DND-41 (cell line): Measurements from ENCODE around the gene ASB18.

Experiments used
- ATAC-seq: fragments of 200-7000 bp; cut with Tn5 transposase; 3 replicates; pipeline ENCODE4 v1.9.1; 2021; ENCODE audit warnings: low read depth; ENCODE audit not compliant: insufficient read depth
- DNase-seq: peaks from one replicate; pipeline ENCODE4 v3.0.0-alpha.2; 2020
- H2AFZ ChIP-seq: 2 replicates; pipeline ENCODE4 v1.6.0; 2012; ENCODE audit warnings: low read depth, low read length
- H3K27ac ChIP-seq: 2 replicates; pipeline ENCODE4 v1.5.1; 2012; ENCODE audit warnings: low read length, inconsistent platforms
- H3K27me3 ChIP-seq: fragments of 200-600 bp; sonication (generic); 2 replicates; pipeline ENCODE4 v1.6.0; 2012; ENCODE audit warnings: low read length, mild to moderate bottlenecking, inconsistent platforms; ENCODE audit not compliant: insufficient read depth, poor library complexity
- H3K36me3 ChIP-seq: 2 replicates; pipeline ENCODE4 v1.5.1; 2012; ENCODE audit warnings: low read length, inconsistent platforms; ENCODE audit not compliant: insufficient read depth
- H3K4me1 ChIP-seq: 2 replicates; pipeline ENCODE4 v1.5.1; 2012; ENCODE audit warnings: mild to moderate bottlenecking, low read length; ENCODE audit not compliant: insufficient read depth
- H3K4me2 ChIP-seq: 2 replicates; pipeline ENCODE4 v1.6.0; 2012; ENCODE audit warnings: mild to moderate bottlenecking, moderate library complexity, low read length, inconsistent platforms; ENCODE audit not compliant: insufficient read depth
- H3K4me3 ChIP-seq, 2 experiments: fragments of 200-600 bp in 1 of 2; shearing (Covaris generic) in 1 of 2; 2 replicates each; pipeline ENCODE4 v1.5.1; 2012 to 2016; ENCODE audit warnings: inconsistent platforms in 2 of 2, low read length in 2 of 2, mild to moderate bottlenecking in 2 of 2, low read depth in 1 of 2, moderate library complexity in 1 of 2
- H3K79me2 ChIP-seq: 2 replicates; pipeline ENCODE4 v1.6.0; 2012; ENCODE audit warnings: low read length, inconsistent platforms; ENCODE audit not compliant: insufficient read depth
- H3K9ac ChIP-seq: 2 replicates; pipeline ENCODE4 v1.6.0; 2012; ENCODE audit warnings: low read depth, mild to moderate bottlenecking, inconsistent platforms, low read length, moderate library complexity
- H3K9me3 ChIP-seq: 2 replicates; pipeline ENCODE4 v1.5.1; 2012; ENCODE audit warnings: low read length, moderate library complexity, mild to moderate bottlenecking, inconsistent platforms; ENCODE audit not compliant: insufficient read depth, severe bottlenecking
- H4K20me1 ChIP-seq: 2 replicates; pipeline ENCODE4 v1.6.0; 2012; ENCODE audit warnings: low read length; ENCODE audit not compliant: insufficient read depth
- EZH2 ChIP-seq: IDR thresholded peaks from 3 replicates; pipeline ENCODE4 v1.6.1; 2012; ENCODE audit warnings: borderline replicate concordance, low read depth, mild to moderate bottlenecking, moderate library complexity, low read length, inconsistent platforms; ENCODE audit not compliant: severe bottlenecking
- TF ChIP-seq, protein P1 (sequence below): IDR thresholded peaks from 2 replicates; pipeline ENCODE4 v1.5.1; 2012; ENCODE audit warnings: borderline replicate concordance, low read length, moderate library complexity, mild to moderate bottlenecking; ENCODE audit not compliant: poor library complexity, severe bottlenecking; ENCODE audit errors: extremely low read depth

Gene ASB18

DNA sequence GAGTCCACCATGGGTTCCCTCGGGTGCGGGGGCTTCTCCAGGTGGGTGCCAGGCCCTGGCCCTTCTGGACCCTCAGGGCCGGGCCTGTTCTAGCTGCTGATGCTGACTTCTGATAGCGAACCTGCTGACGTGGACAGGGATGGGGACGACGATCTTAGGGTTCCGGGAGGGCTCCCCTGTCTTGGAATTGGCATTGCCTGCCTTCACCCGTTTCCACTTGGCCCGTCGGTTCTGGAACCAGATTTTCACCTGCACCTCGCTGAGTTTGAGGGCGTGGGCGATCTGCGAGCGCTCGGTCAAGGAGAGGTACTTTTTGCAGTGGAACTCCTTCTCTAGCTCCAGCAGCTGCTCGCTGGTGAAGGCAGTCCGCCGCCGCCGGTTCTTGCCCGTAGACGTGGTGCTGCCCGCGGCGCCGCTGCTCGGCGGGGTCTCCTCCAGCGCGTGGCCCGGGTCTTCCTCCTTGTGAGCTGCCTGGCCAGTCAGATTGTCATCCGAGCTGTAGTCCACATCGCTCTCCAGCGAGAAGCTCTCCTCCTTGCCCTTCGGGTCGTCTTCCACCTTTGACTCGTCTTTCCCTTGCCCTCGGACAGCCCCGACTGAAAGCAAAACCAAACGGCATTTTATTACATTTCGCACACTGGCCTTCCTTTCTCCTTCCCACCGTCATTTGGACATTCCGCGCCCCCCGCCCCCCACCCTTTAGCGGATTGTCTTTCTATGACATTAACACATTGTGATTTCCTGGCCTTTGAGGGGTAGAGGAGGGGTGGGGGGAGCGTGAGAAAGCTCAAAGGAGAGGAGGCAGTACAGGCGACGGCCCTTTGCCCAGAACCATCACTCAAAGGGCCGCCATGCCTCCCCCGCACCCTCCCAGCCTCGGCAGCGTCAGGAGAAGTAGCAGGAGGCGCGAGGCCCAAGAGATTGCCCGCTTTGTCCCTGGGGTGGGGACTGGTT, 98.1 kb downstream of the ASB18 start:
- Histone ChIP-seq H3K4me1 (no peaks in the 10 kb centered on the region), H3K9me3 (no peaks in the 10 kb centered on the region), H2AFZ (no peak overlapping the region), H3K79me2 (no peaks in the 10 kb centered on the region), H3K9ac (no peak overlapping the region), H4K20me1 (no peaks in the 10 kb centered on the region), H3K4me3 (no peak overlapping the region), H3K27me3 (no peaks in the 10 kb centered on the region), H3K36me3 (no peaks in the 10 kb centered on the region), H3K27ac (no peak overlapping the region), H3K4me2 (no peak overlapping the region)
- DNase-seq (no peak), ATAC-seq (no peak)
- TF ChIP-seq, protein P1, sequence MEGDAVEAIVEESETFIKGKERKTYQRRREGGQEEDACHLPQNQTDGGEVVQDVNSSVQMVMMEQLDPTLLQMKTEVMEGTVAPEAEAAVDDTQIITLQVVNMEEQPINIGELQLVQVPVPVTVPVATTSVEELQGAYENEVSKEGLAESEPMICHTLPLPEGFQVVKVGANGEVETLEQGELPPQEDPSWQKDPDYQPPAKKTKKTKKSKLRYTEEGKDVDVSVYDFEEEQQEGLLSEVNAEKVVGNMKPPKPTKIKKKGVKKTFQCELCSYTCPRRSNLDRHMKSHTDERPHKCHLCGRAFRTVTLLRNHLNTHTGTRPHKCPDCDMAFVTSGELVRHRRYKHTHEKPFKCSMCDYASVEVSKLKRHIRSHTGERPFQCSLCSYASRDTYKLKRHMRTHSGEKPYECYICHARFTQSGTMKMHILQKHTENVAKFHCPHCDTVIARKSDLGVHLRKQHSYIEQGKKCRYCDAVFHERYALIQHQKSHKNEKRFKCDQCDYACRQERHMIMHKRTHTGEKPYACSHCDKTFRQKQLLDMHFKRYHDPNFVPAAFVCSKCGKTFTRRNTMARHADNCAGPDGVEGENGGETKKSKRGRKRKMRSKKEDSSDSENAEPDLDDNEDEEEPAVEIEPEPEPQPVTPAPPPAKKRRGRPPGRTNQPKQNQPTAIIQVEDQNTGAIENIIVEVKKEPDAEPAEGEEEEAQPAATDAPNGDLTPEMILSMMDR: no peak
- TF ChIP-seq EZH2: no peak

DNA sequence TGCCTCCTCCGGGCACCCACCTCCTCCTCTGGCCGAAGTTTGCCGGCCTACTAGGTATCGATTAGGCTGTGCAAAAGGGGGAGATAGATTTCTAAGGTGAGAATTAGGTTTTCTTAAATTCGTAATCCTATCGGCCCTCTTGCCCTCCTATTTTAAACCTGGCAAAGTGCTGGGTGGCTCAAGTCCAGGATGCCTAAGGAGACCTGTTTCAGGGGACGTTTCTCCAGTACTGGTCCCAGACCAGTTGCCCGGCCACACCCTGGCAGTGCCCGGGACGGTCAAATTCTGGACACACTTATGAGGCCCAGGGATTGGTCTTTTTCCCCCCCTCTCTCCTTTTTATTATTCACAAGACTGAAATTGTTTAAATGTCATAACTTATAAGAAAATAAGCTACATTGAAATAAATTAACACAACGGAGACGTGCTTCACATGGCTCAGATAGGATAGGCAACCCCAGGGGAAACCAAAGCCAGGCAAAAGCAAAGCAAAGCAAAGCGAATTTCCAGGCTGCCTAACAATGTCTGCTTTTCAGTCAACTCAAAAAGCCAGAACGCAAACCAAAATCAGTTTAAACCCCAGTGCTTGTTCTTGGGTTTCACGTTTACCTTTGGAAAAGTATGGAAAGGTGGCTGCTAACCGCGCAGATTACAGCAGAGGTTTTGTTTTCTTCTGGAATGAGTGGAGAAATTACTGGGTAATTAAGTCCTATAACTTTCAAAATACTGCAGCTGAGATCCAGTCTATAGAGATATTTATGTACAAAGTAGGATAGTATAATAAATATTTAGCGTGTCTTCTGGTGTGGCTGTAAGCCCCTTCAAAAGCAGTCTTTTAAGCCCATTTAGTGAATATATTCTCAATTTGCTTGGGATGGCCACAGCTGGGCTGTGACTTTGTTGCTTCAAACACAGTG, 99.0 kb downstream of the ASB18 start:
- no peak overlapping the region for H3K4me2 ChIP-seq
- no peaks in the 10 kb centered on the region for H3K4me1 ChIP-seq
- DNase-seq (no peak), ATAC-seq (no peak)
- H3K9ac ChIP-seq: no peak overlapping the region
- H3K9me3 ChIP-seq: no peaks in the 10 kb centered on the region
- H3K4me3 ChIP-seq: no peak overlapping the region
- no peaks in the 10 kb centered on the region for H3K79me2 ChIP-seq
- H4K20me1 ChIP-seq: no peaks in the 10 kb centered on the region
- no peaks in the 10 kb centered on the region for H3K36me3 ChIP-seq
- no peak overlapping the region for H3K27ac ChIP-seq
- no peak overlapping the region for H2AFZ ChIP-seq
- TF ChIP-seq EZH2: no peak
- TF ChIP-seq, protein P1: no peak
- H3K27me3 ChIP-seq: no peaks in the 10 kb centered on the region

DNA sequence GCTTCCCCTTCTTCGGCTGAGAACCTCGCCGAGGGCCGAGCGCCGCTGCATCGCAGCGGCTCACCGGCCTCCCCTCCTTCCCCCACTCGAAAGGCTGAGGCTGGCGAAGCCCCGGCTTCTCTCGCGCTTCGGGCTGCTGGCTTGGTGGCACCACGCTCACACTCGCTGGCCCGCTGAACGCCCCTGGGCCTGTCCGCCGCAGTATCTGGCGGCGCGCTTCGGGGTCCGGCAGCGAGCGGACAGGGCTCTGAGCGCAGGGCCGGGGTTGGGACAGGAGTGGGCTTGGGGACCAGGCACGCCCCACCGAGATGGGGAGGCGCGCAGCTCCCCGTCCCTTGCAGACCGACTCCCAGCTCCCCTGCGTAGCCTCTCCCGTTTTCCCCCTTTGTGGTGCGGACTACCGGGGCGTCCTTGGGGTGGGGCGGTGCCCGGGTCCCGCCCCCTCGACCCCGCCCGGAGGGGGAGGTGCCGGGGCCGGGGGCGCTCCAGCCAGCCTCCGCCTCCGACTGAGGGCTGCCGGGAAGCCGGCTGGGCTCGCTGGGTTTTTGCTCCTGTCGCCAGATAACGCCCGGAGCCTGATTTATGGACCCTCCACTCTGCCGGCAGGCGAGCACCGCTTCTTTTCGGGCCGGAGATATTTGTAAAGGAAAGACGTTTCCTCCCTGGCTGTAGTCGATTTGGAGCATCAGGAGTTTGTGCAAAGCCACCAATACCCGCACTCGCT, 99.8 kb downstream of the ASB18 start:
- H3K9me3 ChIP-seq: no peaks in the 10 kb centered on the region
- H4K20me1 ChIP-seq: no peaks in the 10 kb centered on the region
- no peaks in the 10 kb centered on the region for H3K4me1 ChIP-seq
- no peak for TF ChIP-seq EZH2
- TF ChIP-seq, protein P1: no peak
- no peak for ATAC-seq
- no peaks in the 10 kb centered on the region for H3K27me3 ChIP-seq
- no peaks in the 10 kb centered on the region for H3K79me2 ChIP-seq
- H3K36me3 ChIP-seq: no peaks in the 10 kb centered on the region
- DNase-seq: no peak
- no peak overlapping the region for H3K4me2 ChIP-seq
- no peak overlapping the region for H2AFZ ChIP-seq
- H3K4me3 ChIP-seq: no peak overlapping the region
- no peak overlapping the region for H3K9ac ChIP-seq
- no peak overlapping the region for H3K27ac ChIP-seq
